Amygdala (tissue), 56 donors: ENCODE results near the gene ROBO1.

Source experiments
- DNase-seq, 56 donors: peaks; one replicate each; lab custom pipeline; 2025; lab: John Stamatoyannopoulos, UW

ROBO1 gene

GRCh38 chr3:79672731-79673130 lies 95.1 kb downstream of the ROBO1 start:
- DNase-seq = no peak

GRCh38 chr3:79672075-79672474 lies 95.7 kb downstream of the ROBO1 start:
- DNase-seq = no peak

GRCh38 chr3:79670178-79670577 lies 97.6 kb downstream of the ROBO1 start:
- DNase-seq = no peak

- DNase-seq = no peak
These were observed 103.3 kb downstream of the ROBO1 start for GRCh38 chr3:79664455-79664854.

- no peak for DNase-seq
These were observed 105.9 kb downstream of the ROBO1 start for GRCh38 chr3:79661896-79662295.

GRCh38 chr3:79657076-79657475 lies 110.7 kb downstream of the ROBO1 start:
- DNase-seq = no peak

- no peak for DNase-seq
These were observed 113.8 kb downstream of the ROBO1 start for GRCh38 chr3:79654019-79654418.

GRCh38 chr3:79653266-79653830 lies 114.5 kb downstream of the ROBO1 start:
- no peak for DNase-seq

GRCh38 chr3:79651536-79652065 lies 116.2 kb downstream of the ROBO1 start:
- no peak for DNase-seq

- DNase-seq = no peak
These were observed 127.9 kb downstream of the ROBO1 start for GRCh38 chr3:79639855-79640254.

- no peak for DNase-seq
These were observed 131.4 kb downstream of the ROBO1 start for GRCh38 chr3:79636372-79636771.

- no peak for DNase-seq
These were observed 135.0 kb downstream of the ROBO1 start for GRCh38 chr3:79632842-79633241.

- no peak for DNase-seq
These were observed 148.9 kb downstream of the ROBO1 start for GRCh38 chr3:79618883-79619282.

- DNase-seq = no peak
These were observed 161.4 kb downstream of the ROBO1 start for GRCh38 chr3:79606414-79606813.

- DNase-seq = no peak
These were observed 163.1 kb downstream of the ROBO1 start for GRCh38 chr3:79604681-79605080.

GRCh38 chr3:79602385-79602784 lies 165.4 kb downstream of the ROBO1 start:
- no peak for DNase-seq

- DNase-seq = no peak
These were observed 169.2 kb downstream of the ROBO1 start for GRCh38 chr3:79598594-79598993.

GRCh38 chr3:79597709-79598108 lies 170.1 kb downstream of the ROBO1 start:
- DNase-seq = no peak

- DNase-seq = no peak
These were observed 180.6 kb downstream of the ROBO1 start for GRCh38 chr3:79587150-79587549.

GRCh38 chr3:79586232-79586631 lies 181.6 kb downstream of the ROBO1 start:
- no peak for DNase-seq

GRCh38 chr3:79572930-79573329 lies 194.9 kb downstream of the ROBO1 start:
- DNase-seq = no peak

- DNase-seq = no peak
These were observed 198.9 kb downstream of the ROBO1 start for GRCh38 chr3:79568938-79569337.

GRCh38 chr3:79564192-79564591 lies 203.6 kb downstream of the ROBO1 start:
- no peak for DNase-seq
